Esophagus squamous epithelium (tissue), 4 donors: ENCODE data around the gene SALL2.

Source experiments
- CTCF ChIP-seq, 6 experiments: fragments of 450-650 bp in 4 of 6; fragments of 200-600 bp in 2 of 6; sonication (generic) in 2 of 6; IDR thresholded peaks; one replicate each; pipeline ENCODE4 v1.5.1; 2016 to 2019; ENCODE audit warnings: antibody characterized with exemption in 6 of 6, mild to moderate bottlenecking in 4 of 6, moderate library complexity in 4 of 6
- POLR2A ChIP-seq, 4 donors: fragments of 450-650 bp; IDR thresholded peaks; one replicate each; pipeline ENCODE4 v1.6.1; 2017; ENCODE audit warnings: antibody characterized with exemption in 4 of 4, mild to moderate bottlenecking in 4 of 4, moderate library complexity in 3 of 4

- TF ChIP-seq CTCF (IDR thresholded peaks at IDR 0.05) (no peak), POLR2A (IDR thresholded peaks at IDR 0.05) (no peak)
Measured at GRCh38 chr14:21509432-21510143, 16.6 kb downstream of the SALL2 start.
